Uterus (tissue), 2 donors: ENCODE measurements around the gene ADAMTSL4.

ENCODE experiments used
- POLR2A ChIP-seq, 2 donors: fragments of 450-650 bp; IDR thresholded peaks; one replicate each; pipeline ENCODE4 v1.6.1; 2016; ENCODE audit warnings: antibody characterized with exemption in 2 of 2, mild to moderate bottlenecking in 1 of 2, moderate library complexity in 1 of 2
- TF ChIP-seq, protein P1 (sequence below), 4 experiments: fragments of 200-600 bp in 2 of 4; fragments of 450-650 bp in 2 of 4; sonication (generic) in 2 of 4; IDR thresholded peaks; one replicate each; pipeline ENCODE4 v1.5.1; 2016 to 2019; ENCODE audit warnings: antibody characterized with exemption in 4 of 4, mild to moderate bottlenecking in 2 of 4, moderate library complexity in 1 of 4

DNA sequence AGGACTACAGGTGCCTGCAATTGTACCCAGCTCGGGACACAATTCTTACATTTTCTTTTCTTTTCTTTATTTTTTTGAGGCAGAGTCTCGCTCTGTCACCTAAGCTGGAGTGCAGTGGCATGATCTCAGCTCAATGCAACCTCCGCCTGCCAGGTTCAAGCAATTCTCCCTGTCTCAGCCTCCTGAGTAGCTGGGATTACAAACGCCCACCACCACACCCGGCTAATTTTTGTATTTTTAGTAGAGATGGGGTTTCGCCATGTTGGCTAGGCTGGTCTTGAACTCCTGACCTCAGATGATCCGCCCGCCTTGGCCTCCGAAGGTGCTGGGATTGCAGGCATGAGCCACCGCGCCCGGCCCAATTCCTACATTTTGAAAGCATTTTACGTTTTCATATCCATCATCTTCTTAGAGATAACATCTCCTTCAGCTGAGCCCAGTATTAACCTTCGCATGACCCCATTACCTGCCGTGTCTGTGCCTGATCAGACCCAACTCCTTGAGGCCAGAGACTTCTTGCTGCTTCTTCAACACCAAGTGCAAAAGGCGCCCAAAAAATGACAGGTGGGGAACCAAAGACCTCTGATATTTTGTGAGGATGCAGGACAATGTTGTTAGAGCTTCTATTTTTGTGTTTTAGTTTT is 2.8 kb upstream of the ADAMTSL4 start:
- TF ChIP-seq, protein P1, sequence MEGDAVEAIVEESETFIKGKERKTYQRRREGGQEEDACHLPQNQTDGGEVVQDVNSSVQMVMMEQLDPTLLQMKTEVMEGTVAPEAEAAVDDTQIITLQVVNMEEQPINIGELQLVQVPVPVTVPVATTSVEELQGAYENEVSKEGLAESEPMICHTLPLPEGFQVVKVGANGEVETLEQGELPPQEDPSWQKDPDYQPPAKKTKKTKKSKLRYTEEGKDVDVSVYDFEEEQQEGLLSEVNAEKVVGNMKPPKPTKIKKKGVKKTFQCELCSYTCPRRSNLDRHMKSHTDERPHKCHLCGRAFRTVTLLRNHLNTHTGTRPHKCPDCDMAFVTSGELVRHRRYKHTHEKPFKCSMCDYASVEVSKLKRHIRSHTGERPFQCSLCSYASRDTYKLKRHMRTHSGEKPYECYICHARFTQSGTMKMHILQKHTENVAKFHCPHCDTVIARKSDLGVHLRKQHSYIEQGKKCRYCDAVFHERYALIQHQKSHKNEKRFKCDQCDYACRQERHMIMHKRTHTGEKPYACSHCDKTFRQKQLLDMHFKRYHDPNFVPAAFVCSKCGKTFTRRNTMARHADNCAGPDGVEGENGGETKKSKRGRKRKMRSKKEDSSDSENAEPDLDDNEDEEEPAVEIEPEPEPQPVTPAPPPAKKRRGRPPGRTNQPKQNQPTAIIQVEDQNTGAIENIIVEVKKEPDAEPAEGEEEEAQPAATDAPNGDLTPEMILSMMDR (IDR thresholded peaks at IDR 0.05): no peak
- TF ChIP-seq POLR2A (IDR thresholded peaks at IDR 0.05): no peak
